GM18519 (cell line): ENCODE measurements around the gene MYRIP.
"Not testable (repeated sequence)": the region's sequence is repeated elsewhere in the genome, so short reads cannot be mapped to it uniquely, and the experiment has no call there.

Experiments
- ATAC-seq: cut with Tn5 transposase; IDR thresholded peaks from one replicate; pipeline ENCODE4 v1.9.1; 2021; ENCODE audit warnings: mild to moderate bottlenecking, moderate library complexity; ENCODE audit not compliant: unreplicated experiment, low FRiP score

Gene MYRIP

DNA sequence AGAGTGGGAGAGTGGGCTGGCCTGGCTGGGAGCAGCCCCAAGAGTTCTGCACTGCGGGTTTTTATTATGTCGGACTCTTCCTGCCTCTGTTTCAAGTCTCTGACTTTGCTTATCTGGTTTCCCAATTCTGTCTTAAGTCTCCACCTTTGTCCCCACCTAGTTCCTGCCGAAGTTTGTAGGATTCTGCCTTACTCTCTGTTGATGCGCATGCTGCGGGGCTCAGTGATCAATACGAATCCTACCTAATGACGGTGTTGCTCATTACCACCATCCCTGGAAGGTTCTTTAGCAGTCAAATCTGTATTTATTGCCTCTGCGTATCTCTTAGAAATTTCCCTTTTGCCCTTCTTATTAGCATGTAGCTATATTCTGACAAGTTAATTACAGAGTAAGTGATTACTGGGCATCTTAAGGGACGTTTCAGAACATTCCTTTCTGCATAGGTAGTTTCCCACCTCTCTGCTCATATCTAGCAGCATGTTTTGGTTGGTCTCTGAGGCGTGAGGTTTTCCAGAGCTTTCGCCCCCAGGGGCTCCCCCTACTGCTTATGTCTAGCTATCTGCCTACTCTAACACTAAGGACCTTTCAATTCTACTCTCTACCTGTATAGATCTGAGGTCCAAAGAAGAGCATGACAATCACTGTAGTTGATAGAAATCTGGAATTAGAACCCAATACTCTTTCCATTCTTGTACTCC lies 264.1 kb downstream of the MYRIP start:
- ATAC-seq = no peak

DNA sequence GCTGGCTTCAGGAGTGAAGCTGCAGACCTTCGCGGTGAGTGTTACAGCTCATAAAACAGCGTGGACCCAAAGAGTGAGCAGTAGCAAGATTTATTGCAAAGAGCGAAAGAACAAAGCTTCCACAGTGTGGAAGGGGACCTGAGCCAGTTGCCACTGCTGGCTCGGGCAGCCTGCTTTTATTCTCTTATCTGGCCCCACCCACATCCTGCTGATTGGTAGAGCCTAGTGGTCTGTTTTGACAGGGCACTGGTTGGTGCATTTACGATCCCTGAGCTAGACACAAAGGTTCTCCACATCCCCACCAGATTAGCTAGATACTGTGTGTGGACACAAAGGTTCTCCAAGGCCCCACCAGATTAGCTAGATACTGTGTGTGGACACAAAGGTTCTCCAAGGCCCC lies 267.7 kb downstream of the MYRIP start:
- not testable (repeated sequence) for ATAC-seq

GRCh38 chr3:40077828-40078492 lies 268.6 kb downstream of the MYRIP start:
- ATAC-seq = not testable (repeated sequence)

GRCh38 chr3:40078590-40078989 lies 269.2 kb downstream of the MYRIP start:
- ATAC-seq = no peak

DNA sequence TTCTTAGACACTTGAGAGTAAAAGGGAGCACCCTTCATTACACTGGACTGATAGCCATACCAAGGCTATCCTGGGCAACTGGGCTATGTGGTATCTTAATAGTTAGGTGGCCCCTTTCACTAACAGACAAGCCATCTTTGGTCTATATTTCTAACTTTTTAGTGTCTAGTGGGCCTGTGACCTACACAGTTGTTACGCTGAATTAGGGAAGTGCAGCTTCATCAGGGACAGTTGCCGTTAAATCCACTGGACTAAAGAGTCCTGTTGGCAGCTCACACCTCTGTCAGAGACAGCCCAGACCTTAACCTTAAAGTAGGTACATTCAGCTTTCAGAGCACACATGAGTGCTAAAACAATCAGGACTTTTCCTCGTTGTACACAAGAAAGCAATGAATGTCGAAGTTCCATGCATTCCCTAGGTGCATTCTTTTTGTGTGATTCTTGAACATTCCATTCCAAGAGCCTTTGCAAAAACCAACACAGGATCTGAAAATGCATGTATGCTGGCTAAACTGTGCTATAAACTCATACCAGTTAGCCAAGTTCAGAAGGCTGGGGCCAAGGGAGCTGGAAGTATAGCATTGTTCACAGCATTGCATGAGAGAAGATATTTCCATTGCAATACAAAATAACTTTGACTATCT lies 269.9 kb downstream of the MYRIP start:
- ATAC-seq = no peak

DNA sequence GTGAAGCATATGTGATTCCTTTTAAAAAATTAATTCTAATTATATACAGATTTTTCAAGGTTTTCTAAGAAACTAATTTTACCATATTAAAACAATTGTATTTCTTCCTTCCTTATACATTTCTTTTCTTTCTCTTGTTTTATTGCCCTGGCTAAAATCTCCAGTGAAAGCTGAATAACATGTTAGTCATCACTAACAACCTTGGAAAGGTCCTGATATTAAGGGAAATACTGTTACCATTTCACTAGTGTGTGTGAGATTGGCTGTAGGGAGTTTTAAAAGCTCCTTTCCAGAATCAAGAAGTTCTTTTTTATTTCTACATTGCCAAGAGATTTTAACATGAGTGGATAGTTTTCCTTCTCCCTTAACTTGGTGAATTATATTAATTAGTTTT lies 270.4 kb downstream of the MYRIP start:
- ATAC-seq = no peak

GRCh38 chr3:40083066-40083465 lies 273.7 kb downstream of the MYRIP start:
- ATAC-seq = no peak

DNA sequence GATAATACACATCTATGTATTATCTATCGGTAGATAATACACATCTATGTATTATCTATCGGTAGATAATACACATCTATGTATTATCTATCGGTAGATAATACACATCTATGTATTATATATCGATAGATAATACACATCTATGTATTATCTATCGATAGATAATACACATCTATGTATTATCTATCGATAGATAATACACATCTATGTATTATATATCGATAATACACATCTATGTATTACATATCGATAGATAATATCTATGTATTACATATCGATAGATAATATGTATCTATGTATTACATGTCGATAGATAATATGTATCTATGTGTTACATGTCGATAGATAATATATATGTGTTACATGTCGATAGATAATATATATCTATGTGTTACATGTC lies 275.0 kb downstream of the MYRIP start:
- not testable (repeated sequence) for ATAC-seq

- ATAC-seq = no peak
Measured at GRCh38 chr3:40086890-40087883, 277.8 kb downstream of the MYRIP start.

- no peak for ATAC-seq
Measured at GRCh38 chr3:40088527-40089170, 279.2 kb downstream of the MYRIP start.

DNA sequence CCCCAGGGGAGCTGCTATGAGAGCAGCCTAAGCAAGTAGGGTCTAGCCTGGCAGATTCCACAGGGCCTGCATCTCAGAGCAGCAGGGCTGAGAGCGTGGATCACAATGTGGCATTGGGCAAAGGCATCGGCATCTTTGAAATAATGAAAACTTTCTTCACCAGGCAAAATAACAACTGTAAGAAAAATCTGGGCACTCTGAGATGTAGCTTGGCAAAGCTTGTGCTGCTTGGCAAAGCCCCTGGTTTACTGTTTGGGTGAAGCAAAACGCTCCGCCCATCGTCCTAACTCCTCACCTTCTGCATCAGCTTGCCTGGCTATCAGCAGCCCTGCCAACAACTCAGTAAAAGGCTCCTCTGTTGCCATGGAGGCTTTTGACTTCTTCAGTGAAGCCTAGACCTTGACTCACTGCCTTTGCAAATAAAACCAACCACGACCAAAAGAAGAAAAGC lies 287.3 kb downstream of the MYRIP start:
- ATAC-seq = no peak

DNA sequence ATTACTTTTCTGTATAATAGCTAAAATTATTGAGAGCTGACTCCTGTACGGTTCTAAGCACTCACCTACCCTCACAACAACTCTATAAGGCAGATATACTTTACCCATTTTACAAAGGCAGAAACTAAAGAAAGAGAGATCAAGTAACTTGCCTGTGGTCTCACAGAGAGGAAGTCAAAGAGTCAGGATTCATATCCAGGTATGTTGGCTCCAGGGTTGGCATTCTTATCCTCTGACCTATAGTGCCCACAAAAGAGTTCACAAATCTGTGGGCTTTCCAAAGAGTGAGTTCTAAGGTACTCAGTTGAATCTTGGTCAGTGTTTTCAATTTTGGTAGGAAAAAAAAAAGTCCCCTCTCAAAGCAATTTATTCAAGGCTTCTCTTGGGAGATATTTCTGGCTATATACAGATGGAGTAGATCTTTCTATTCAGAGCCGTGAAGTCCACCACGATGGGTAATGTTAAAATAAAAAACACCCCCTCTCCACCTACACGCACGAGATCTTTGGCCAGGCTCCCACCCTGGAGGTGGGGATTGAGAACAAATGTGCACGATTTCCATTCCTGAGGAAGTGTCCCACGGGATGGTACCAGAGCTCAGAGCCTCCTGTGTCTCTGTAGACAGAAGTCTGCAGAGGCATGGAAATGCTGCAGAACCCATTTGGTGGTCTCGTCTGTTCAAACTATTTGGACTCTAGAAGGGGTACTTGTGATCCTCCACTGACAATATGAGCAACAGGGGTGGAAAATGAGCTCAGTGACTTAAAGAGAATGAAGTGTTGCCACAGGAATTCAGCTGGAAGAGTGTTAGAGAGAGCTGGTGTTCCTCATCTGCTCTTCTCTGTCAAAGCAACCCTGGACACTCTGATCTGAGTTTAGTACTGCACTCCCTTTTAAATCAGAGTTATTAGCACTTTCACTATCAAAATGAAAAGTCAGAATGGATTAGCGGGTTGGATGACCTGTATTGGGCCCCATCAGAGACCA lies 288.0 kb downstream of the MYRIP start:
- no peak for ATAC-seq

DNA sequence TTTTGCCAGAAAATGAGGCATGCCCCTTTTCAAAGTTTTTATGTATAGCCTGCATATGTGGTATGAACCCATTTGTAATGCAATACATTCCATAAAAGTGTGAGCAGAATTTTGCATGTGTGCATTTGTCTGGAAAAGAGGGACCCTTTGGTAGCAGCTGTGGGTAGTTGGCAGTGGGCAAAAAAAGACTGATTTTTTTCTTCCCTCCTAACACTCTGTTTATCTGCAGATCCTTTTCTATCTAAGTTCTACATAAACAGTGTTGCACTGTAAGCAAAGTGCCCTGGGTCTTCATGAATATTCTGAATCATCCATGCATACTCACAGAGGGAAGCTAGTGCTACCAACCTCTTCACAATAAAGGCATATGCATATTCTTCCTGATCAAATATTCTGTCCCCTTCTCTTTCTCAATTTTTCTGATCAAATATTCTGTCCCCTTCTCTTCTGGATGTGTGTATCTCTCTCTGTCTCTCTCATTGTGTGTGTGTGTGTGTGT lies 288.9 kb downstream of the MYRIP start:
- ATAC-seq = no peak

- ATAC-seq = no peak
Measured at GRCh38 chr3:40099871-40100270, 290.5 kb downstream of the MYRIP start.

GRCh38 chr3:40102182-40102581 lies 292.8 kb downstream of the MYRIP start:
- no peak for ATAC-seq

DNA sequence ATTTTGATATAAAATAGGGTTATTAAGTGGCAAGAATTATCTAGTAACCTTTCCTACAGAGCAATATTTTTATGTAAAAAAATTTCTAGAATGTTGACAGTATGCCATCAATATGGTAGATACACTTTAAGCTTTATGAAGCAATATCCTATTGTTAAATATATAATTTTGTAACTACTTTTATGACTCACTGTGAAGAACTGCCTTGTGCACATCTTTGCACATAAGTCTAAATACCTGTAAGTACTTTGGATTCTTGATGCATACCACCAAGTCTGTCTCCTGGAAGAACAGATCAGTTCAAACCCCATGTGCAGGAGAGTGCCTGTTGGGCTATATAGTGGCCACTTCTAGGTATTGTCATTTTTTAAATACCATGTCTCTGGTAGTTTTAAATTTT lies 294.4 kb downstream of the MYRIP start:
- ATAC-seq = no peak

DNA sequence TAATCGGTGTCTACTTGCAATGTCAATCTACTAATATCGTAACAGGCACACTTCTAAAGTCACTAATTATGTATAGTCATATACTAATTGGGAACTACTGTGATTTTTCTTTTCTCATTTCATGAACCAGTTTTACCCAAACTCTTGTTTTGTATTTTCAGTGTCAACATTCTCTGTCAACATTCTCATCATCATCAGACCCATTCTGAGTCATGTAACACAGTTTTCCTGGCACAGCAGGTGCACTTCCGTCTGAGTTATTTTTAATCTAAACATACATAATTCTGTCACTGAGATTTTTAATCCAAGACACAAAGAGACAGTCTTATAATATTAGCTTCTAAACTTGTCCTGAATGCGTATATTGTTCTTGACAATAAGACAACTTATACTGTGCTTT lies 295.0 kb downstream of the MYRIP start:
- ATAC-seq = no peak

DNA sequence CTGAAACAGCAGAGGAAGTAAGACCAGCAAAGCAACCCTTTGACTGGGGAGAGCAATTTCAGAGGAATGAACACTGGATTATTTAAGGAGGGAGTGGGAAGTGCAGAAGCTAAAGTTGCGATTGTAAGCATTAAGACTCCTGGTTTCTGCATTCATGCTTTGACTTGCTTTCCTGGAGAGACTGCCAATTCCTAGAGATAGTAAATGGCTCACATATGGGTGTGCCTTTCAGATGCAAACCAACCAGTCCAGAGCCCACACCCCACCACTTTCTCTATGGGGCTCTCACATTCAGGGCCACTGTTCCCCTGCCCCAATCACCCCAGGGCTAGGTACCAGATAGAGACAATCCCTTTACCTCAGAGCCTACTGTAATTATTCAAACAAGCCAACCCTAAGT lies 299.2 kb downstream of the MYRIP start:
- ATAC-seq = no peak
